Testis (tissue), 3 donors: Measurements from ENCODE around the gene MAPKAPK3. TPM values are rescaled to one million over a fixed set of nuclear protein-coding genes. Genes with fewer than 3 reads are reported as not detected.
A peak's percentile ranks its signal among the peaks of the same experiment; 100 is the strongest.

Experiments
- DNase-seq: peaks from one replicate; pipeline ENCODE4 v3.0.0-alpha.2; 2019
- H3K27ac ChIP-seq, 2 donors: fragments of 200-600 bp; sonication (generic); one replicate each; pipeline ENCODE4 v1.5.1; 2019
- H3K27me3 ChIP-seq: fragments of 200-600 bp; sonication (generic); one replicate; pipeline ENCODE4 v1.5.1; 2019
- H3K36me3 ChIP-seq: fragments of 200-600 bp; sonication (generic); one replicate; pipeline ENCODE4 v1.5.1; 2017; ENCODE audit warnings: low read depth; ENCODE audit errors: missing control alignments
- H3K4me1 ChIP-seq: fragments of 200-600 bp; sonication (generic); one replicate; pipeline ENCODE4 v1.5.1; 2019
- H3K4me3 ChIP-seq, 2 donors: fragments of 200-600 bp; sonication (generic); one replicate each; pipeline ENCODE4 v1.5.1; 2017 to 2019
- H3K9me3 ChIP-seq: fragments of 200-600 bp; sonication (generic); one replicate; pipeline ENCODE4 v1.5.1; 2017
- CTCF ChIP-seq, 3 experiments: fragments of 450-650 bp in 2 of 3; fragments of 200-600 bp in 1 of 3; sonication (generic) in 1 of 3; IDR thresholded peaks; one replicate each; pipeline ENCODE4 v1.5.1; 2016 to 2019; ENCODE audit warnings: antibody characterized with exemption in 3 of 3, mild to moderate bottlenecking in 2 of 3, moderate library complexity in 1 of 3
- POLR2A ChIP-seq: fragments of 450-650 bp; IDR thresholded peaks from one replicate; pipeline ENCODE4 v1.6.1; 2017; ENCODE audit warnings: antibody characterized with exemption, mild to moderate bottlenecking, moderate library complexity
- WGBS, 2 donors: methylation state at CpG; one replicate each; pipeline ENCODE4 v1.1.5; 2018; 5-methylcytosine and 5-hydroxymethylcytosine counted together
- intact Hi-C: fragments of 100-400 bp; cut with DNase I; formaldehyde crosslinking; loops from one replicate; pipeline ENCODE4 v1.15.1; 2023; ENCODE audit warnings: low total_unique reads
- polyA plus RNA-seq: library from polyadenylated mRNA; stranded (reverse); fragments of 350-450 nt; fragmentation: Illumina TruSeq; extraction: RNeasy Lipid Tissue Mini Kit (QIAGEN cat#74804); gene quantifications from one replicate; pipeline ENCODE4 v1.2.3, GENCODE V29; 2014; ENCODE audit warnings: low read depth, low replicate concordance; ENCODE audit not compliant: insufficient read depth
- total RNA-seq, 2 donors: library from RNA; depleted of rRNA; stranded (reverse); fragments of >200 nt; gene quantifications; one replicate each; pipeline ENCODE4 v1.2.3, GENCODE V29; 2016

Gene MAPKAPK3
- total and polyA plus RNA-seq, 3 donors from 2014 or later = 19.1 to 27.1 (median 21.4) TPM

- 59 to 69% methylated on average over 3 to 6 of the region's 6 CpGs for WGBS, 2 donors
- intact Hi-C loops = no loop called here
- no peak for DNase-seq
Measured at GRCh38 chr3:50599115-50599715, 17.7 kb upstream of the MAPKAPK3 start.

GRCh38 chr3:50599716-50600118 is 17.2 kb upstream of the MAPKAPK3 start:
- DNase-seq = no peak
- peak overlapping the region in 1 of 2 donors; percentile 9 for H3K27ac ChIP-seq
- no peaks in the 10 kb centered on the region for H3K9me3 ChIP-seq
- no peak overlapping the region for H3K4me3 ChIP-seq
- TF ChIP-seq POLR2A (no peak), CTCF (IDR thresholded peaks at IDR 0.05) (no peak)
- intact Hi-C loops = no loop called here
- H3K27me3 ChIP-seq = no peaks in the 10 kb centered on the region
- no peaks in the 10 kb centered on the region for H3K36me3 ChIP-seq
- WGBS, 2 donors = 63 to 75% methylated on average over 1 of the region's 1 CpG
- peaks cover 50% of the 10 kb centered on the region for H3K4me1 ChIP-seq

More at GRCh38 chr3:50599115-50599715, 17.7 kb upstream of the MAPKAPK3 start:
- Histone ChIP-seq H3K27ac (peak overlapping the region in 1 of 2 donors; percentile 9), H3K27me3 (no peaks in the 10 kb centered on the region), H3K4me1 (peaks cover 45% of the 10 kb centered on the region), H3K4me3 (no peak overlapping the region), H3K9me3 (no peaks in the 10 kb centered on the region), H3K36me3 (no peaks in the 10 kb centered on the region)
- no peak for TF ChIP-seq POLR2A
- no peak for TF ChIP-seq CTCF (IDR thresholded peaks at IDR 0.05)

- no peaks in the 10 kb centered on the region for H3K27me3 ChIP-seq
- H3K36me3 ChIP-seq = no peaks in the 10 kb centered on the region
- TF ChIP-seq CTCF (IDR thresholded peaks at IDR 0.05) (no peak), POLR2A (no peak)
- WGBS, 2 donors = 78% methylated on average over 9 of the region's 9 CpGs
- H3K4me3 ChIP-seq = no peak overlapping the region
- intact Hi-C loops = no loop called here
- peaks cover 55% of the 10 kb centered on the region for H3K4me1 ChIP-seq
- H3K27ac ChIP-seq = peak overlapping the region; percentile 92 to 94
- H3K9me3 ChIP-seq = no peaks in the 10 kb centered on the region
- no peak for DNase-seq
Measured at GRCh38 chr3:50600141-50600753, 16.7 kb upstream of the MAPKAPK3 start.

- H3K27me3 ChIP-seq = no peaks in the 10 kb centered on the region
- no peaks in the 10 kb centered on the region for H3K9me3 ChIP-seq
- H3K4me1 ChIP-seq = peaks cover 62% of the 10 kb centered on the region
- intact Hi-C loops = no loop called here
- H3K4me3 ChIP-seq = no peak overlapping the region
- no peaks in the 10 kb centered on the region for H3K36me3 ChIP-seq
- 20 to 21% methylated on average over 7 to 14 of the region's 14 CpGs for whole genome bisulfite sequencing, 2 donors
- DNase-seq = peak; percentile 95
- H3K27ac ChIP-seq = peak overlapping the region; percentile 92 to 94
- TF ChIP-seq CTCF (IDR thresholded peaks at IDR 0.05) (no peak), POLR2A (no peak)
Measured at GRCh38 chr3:50600841-50601591, 15.9 kb upstream of the MAPKAPK3 start.
